Measurements from ENCODE around the gene TRIM62.

The TRIM62 gene

DNA sequence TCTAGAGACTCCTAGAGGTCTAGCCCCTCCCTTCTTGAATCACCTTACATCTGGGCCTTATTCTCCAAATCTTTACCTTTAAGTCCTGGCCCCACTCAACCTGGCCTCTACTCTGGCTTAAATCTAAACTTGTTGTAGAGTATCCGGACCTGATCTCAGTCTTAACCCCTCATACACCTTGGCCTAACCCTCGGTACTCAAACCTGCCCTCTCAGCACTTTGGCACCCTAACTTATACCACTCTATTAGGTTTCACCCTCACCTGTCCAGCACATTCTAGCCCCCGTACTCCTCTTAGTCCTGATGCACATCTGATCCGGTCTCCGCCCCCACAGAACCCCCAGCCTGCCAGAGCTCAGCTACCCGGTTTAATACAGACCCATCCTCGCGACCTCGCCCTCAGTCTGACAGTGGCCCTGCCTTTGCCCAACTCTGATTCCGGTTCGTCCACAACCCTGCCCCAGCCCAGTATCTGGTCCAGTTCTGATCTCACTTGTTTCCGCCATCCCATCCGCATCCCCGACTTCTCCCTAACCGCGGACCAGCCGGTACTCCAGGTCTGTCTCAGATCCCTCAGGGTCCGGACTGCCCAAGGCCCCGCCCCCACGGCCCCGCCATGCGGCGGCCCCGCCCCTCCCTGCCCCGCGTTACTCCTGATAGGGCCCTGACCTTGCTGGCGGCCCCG, 1.5 kb downstream of the TRIM62 start:
- no peak for DNase-seq

GRCh38 chr1:33178836-33179439, 2.9 kb downstream of the TRIM62 start:
- DNase-seq: no peak

- DNase-seq: no peak
These were observed 3.8 kb downstream of the TRIM62 start for GRCh38 chr1:33177996-33178540.

DNA sequence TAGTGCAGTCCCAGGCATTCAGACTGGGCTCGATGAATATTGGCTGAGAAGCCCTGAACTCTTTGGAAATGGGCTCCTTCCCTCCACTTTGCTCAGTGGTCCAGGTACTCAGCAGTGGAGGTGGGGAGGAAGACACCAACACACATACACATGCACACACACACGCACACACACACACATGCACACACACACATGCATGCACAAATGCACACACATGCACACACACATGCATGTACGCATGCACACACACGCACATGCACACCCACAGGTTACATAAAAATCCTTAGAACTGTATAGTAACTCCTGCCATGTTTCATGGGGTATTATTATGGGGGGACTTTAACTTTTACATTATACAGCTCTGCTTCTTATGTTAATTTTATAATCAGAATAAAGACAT, 5.0 kb downstream of the TRIM62 start:
- DNase-seq: no peak

- no peak for DNase-seq
These were observed 5.4 kb downstream of the TRIM62 start for GRCh38 chr1:33176362-33176850.

DNA sequence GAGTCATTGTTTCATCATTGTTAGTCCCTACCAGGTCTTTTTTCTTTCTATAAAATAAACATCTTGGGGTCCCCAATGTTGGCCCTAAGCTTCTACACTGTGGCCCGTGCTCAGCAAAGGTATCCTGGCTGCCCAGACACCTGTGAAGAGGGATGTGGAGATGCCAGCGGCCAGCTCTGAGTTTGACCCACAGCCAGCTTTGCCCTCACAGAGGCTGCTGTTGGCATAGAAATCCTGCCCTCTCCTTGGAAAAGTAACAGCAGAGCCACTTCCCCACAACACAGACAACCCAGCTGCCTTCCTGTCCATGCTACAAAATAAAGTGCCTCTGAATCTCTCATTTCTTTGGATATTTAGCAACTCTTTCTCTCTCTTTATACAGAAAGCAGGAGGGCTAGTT, 6.0 kb downstream of the TRIM62 start:
- DNase-seq: no peak

- no peak for DNase-seq
These were observed 8.8 kb downstream of the TRIM62 start for GRCh38 chr1:33173091-33173490.

- DNase-seq: no peak
These were observed 9.6 kb downstream of the TRIM62 start for GRCh38 chr1:33171977-33172813.

DNA sequence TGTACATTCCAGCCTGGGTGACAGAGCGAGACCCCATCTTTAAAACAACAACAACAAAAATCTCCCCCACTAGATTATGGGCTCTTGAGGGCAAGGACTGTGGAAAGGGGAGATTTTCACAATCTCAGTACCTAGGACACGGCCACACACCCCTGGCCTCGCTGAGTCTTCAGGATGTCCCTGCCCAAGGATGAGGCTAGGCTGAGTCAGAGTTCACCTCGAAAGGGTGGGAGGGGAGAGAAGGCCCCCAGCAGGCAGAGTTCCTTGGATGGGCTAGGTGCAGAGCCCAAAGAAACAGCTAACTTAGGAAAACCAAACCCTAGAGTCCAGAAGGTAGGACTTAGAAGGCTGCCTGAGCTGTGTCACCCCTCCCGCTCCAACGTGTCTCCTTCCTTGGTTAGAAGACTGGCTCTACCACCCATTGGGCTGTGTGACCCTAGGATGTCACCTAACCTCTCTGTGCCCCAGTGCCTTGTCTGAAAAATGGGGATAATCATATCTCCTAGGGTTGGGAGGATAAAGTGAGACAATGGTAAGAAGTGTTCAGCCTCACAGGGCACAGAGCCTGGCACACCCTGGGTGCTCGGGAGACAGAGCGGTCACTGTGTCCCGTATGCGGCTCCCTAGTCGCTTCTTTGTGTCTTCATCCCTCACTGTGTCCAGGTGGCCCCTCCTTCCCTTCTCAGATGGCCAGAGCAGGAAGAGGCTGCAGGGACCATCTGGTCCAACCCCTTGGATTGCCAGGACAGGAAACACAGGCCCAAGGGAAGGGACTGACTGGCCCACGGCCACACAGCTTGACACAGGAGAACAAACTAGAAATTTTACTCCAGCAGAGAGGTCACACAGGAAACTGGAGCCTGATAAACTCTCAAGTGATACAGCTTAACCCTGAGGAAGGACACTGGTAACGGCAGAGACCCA, 11.2 kb downstream of the TRIM62 start:
- no peak for DNase-seq

- DNase-seq: no peak
These were observed 12.4 kb downstream of the TRIM62 start for GRCh38 chr1:33169290-33170055.

GRCh38 chr1:33168556-33169289, 13.1 kb downstream of the TRIM62 start:
- no peak for DNase-seq

DNA sequence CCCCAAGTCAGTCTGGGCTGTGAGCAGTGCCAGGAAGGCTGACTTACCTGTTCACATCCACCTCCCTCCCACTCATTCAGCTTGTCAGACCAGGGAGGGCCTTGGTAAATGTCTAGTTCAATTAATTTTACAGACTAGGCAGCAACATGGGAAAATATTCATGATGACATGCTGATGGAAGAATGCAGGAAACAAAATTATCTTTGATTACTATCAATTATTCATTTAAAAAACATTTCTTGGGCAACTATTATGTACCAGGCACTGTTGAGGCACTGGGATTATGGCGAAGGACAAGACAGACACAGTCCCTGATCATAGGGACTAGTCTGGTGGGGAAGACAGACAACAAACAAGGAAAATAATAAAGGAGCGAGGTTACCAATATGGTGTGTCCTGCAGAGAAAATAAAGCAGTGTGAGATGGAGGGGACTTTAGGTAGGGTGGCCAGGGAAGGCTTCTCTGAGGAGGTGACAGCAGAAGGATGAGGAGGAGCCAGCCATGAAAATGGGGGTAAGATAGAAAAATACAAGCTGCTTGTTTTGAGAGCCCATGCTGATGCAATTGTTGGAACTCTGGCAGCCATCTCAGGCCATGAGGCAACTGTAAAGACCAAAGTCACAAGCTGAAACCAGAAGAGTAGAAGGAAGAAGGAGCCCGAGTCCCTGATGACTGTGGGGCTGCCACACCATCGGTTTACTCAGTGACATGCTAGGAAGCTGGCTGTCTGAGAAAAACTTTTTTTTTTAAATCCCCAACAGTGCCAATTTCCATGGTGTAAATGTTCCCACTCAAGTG, 14.0 kb downstream of the TRIM62 start:
- no peak for DNase-seq

- DNase-seq: no peak
These were observed 16.0 kb downstream of the TRIM62 start for GRCh38 chr1:33165809-33166208.

DNA sequence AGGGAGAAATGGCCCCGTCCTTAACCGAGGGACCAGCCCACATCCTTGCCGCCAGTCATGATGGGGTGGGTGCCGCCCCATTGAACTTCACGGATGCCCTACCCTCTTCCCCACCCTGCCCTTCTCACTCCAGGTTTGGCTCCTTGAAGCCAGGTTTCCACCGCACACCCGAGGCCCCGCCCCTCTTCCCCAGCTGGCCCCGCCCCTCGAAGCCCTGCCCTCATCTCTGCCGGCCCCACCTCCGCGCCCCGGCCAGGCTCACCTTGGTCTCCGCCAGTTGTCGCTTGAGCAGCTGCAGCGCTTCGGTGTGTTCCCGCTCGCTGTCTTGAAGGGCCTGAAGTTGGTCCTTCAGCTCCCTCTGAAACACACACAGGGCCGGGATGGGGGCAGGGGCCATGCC, 16.6 kb downstream of the TRIM62 start:
- no peak for DNase-seq

GRCh38 chr1:33163621-33164519, 18.0 kb downstream of the TRIM62 start:
- no peak for DNase-seq

DNA sequence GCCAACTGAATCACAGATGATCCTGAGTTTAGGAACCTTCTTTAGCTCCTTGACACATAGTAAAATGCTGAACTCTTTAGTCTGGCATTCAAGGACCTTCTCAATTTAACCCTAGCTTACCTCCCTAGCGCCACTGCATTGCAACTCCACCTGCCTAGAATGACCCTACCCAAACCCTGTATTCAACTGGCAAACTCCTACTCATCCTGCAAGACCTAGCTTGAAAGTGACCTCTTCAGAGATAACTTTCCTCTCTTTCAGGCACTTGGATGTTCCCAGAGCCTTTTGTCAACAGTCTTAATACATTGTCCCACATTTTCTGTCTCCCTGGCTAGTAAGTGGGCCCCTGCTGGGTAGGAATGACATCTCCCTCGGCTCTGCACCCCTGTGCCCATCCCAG, 19.7 kb downstream of the TRIM62 start:
- no peak for DNase-seq

GRCh38 chr1:33161061-33161681, 20.7 kb downstream of the TRIM62 start:
- DNase-seq: no peak

DNA sequence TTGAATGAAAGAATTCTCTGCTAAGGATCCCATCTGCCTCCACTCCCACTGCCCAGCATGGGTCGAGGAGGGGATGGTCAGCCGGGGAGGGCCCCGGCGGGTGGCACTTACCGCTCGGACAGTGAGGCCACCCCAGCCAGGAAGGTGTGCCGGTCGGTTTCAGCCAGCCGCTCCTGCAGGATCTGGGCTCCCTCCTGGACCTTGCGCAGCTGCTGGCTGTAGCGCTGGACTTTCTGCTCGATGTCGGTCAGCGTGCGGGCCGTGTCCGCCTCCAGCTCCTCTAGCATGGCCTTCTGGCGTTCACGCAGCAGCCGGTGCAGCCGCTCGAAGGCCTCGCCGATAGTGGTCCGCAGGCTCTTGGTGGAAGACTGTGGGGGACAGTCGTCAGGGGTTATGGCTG, 22.3 kb downstream of the TRIM62 start:
- no peak for DNase-seq
